Activated CD4-positive, alpha-beta T cell treated with anti-CD3 and anti-CD28 coated beads for 48 hours (primary cell): Measurements from ENCODE around the gene ETV1.

Source experiments
- DNase-seq: peaks from one replicate; pipeline ENCODE4 v3.0.0-alpha.2; 2020

ETV1 gene

GRCh38 chr7:13989126-13989948 lies at the start of gene ETV1:
ETV1 (minus strand) TSS chr7:13989666; CDS start chr7:13989052, 614 bp downstream.
- DNase-seq, result no peak

- no peak for DNase-seq
Measured at GRCh38 chr7:14024406-14024805, 34.9 kb upstream of the ETV1 start.

DNA sequence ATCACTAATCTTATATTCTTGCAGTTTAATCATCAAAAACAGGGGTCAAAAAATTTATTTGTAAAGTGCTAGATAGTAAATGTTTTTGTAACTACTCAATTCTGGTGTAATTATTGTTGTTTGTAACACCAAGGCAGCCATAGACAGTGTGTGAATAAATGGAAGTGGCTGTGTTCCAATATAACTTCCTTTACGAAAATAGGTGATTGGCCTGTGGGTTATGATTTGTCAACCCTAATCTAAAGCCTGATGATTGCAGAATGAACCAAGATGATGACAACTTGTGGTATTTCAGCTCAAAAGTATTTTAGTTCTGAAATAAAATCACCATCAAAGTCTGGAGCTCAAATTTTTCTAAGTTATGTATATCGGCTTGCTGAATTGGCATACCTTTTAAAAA lies 34.4 kb upstream of the ETV1 start:
- DNase-seq, result no peak

- no peak for DNase-seq
Measured at GRCh38 chr7:14023342-14023741, 33.9 kb upstream of the ETV1 start.

- no peak for DNase-seq
Measured at GRCh38 chr7:14021069-14021468, 31.6 kb upstream of the ETV1 start.

GRCh38 chr7:14020339-14020900 lies 31.0 kb upstream of the ETV1 start:
- DNase-seq, result no peak

DNA sequence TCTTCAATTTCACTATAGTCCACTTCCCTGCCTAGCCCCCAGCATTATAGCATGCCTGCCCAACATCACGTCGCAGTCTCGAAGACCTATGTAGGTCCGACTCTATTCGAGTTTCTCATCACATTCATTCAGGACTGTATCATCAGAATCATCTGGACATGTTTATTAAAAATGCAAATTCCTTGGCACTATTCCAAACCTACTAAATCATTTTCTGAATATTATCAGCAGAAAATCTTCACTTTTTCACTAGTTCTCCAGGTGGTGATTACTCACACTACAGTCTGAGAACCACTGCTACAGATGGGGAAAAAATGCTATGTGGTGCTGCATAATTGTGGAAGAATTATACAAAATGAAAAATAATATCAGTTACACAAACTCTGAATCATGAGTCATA lies 29.3 kb upstream of the ETV1 start:
- DNase-seq, result no peak

- no peak for DNase-seq
Measured at GRCh38 chr7:14016950-14017349, 27.5 kb upstream of the ETV1 start.

DNA sequence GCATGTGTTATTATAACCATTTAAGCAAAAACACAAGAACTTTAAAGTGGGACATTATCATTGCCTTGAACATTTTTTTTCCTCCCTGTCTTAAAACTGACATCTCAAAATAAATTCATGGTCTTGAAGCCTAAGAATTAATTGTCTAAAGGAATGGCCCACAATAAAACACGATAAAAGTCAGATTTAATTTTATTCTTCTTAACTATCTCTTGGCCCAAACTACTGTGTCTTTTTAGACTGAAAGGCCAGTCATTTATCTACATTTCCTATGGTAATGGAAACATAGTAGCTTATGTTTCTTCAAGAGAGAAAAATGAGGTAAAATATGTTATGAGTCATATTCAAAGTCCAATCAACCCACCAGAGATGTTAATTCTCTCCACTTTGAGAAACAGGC lies 24.4 kb upstream of the ETV1 start:
- no peak for DNase-seq

- no peak for DNase-seq
Measured at GRCh38 chr7:14009453-14010418, 20.3 kb upstream of the ETV1 start.

DNA sequence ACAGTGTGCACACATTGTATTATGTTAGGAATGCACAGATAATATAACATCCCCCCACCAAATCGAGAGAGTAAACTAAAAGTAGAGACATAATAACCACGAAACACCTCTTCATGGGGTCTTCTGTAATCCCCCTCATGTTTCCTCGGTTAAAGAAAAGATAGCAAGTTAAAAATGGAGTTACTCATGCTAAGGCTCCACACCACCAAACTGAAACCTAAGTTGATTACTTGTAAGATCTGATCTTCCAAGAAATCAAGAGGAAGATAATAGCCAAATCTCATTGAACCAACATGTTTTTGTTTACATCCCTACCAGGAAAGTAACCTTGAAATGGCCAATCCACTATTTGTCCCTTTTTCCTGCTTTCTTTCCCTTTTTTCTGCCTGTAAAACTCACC lies 11.7 kb upstream of the ETV1 start:
- no peak for DNase-seq

DNA sequence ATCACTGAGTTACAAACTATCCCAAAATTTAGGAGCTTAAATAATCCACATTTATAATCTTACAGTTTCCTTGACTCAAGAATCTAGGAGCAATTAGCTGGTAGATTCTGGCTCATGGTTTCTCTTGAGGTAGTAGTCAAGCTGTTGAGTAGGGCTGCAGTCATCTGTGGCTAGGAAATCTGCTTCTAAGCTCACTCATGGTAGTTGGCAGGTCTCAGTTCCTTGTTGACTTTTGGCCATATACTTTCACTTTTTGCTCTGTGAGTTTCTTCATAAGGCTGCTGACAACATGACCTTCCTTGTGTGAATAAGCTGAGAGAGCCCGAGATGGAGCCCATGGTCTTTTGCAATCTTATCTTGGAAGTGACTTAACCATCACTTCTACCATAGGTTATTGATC lies 10.8 kb upstream of the ETV1 start:
- no peak for DNase-seq

DNA sequence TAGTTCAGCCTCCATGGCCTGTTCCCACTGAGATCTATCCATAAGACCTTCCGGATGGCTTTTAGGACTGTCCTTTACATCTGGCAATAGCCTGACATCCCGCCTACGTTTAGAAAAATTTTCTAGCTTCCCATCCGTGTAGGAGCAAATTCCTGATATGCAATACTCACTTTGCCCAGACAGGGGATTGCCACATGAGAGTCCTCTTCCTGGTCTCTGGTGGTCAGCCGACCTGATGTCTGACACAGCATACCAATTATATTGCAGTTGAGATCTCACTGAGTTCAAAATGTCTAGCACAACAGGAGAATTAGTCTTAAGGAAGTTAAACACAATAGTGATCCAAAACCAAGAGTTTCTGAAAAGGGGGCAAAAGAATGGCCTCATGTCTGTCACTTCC lies 9.4 kb upstream of the ETV1 start:
- no peak for DNase-seq

- DNase-seq, result no peak
Measured at GRCh38 chr7:13992596-13992964, 3.1 kb upstream of the ETV1 start.

DNA sequence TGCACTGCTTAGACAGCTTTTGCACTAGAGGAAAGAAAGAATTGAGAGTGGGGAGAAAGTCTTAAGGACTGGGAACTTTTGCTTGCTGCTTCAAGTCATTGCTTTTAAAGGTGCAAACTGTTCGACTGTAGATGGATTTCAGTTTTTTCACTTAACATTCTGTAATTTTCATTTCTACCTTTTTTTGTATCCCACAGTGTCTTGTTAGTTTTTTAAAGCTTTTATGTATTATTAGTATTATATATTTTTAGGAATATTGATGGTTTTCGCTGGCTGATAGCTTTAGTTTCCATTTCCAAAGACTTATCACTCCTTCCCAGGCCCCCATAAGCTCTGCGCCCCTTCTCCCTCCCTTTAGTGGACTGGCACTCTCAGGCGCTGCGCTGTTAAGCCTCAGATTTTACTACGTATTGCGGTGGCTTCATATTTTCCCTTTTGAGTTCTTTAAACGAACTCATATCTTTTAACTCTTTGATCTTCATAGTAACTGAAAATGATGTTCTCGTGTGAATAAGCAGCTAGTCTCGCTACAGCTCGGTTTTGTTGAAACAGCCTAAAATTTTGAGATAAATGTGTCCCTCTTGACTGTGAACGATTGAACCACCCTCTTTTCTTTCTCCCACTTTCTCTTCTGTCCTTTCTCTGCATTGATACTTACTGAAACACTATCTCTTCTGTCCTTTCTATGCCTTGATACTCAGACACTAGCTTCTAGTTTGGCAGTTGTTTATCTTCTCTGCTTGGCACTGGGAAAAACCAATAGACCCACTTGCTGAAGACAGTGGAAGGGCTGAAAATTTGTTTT lies 2.5 kb upstream of the ETV1 start:
- no peak for DNase-seq

DNA sequence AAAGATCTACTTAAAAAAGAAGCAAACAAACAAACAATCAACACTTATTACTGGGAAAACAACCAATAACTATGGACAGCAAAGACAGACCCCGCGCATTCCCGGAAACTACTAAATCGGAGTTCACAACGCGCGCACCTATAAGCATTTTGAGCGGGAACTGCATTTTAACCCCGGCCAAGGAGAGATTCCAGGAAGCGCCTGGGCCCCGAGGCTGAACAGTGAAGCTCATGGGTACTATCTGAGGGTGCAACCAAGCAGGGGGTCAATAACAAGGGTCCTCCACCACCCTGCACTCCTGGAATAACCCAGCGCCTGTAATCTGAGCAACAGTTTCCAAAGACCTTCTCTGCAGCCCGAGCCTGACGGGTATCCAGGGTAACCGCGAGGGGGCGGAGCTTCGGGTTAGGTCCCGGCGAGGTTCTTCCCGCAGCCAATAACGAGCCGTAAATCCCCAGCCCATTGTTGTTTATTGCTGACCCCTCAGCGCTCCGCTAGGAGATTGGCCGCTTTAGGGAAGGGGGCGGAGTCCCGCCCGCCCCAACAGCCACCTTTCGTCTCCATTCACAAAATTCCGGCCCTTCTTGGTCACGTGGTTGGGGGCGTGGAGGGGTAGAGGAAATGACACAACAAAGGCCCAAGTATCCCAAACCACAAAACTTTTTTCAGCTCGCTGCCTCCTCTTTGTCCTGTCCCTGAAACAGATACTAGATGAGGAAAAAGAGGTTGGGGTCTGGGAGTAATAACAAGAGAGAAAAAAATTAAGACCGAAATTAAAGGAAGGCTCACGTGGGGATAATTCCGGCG lies 1.7 kb upstream of the ETV1 start:
- DNase-seq, result peak; percentile 67

DNA sequence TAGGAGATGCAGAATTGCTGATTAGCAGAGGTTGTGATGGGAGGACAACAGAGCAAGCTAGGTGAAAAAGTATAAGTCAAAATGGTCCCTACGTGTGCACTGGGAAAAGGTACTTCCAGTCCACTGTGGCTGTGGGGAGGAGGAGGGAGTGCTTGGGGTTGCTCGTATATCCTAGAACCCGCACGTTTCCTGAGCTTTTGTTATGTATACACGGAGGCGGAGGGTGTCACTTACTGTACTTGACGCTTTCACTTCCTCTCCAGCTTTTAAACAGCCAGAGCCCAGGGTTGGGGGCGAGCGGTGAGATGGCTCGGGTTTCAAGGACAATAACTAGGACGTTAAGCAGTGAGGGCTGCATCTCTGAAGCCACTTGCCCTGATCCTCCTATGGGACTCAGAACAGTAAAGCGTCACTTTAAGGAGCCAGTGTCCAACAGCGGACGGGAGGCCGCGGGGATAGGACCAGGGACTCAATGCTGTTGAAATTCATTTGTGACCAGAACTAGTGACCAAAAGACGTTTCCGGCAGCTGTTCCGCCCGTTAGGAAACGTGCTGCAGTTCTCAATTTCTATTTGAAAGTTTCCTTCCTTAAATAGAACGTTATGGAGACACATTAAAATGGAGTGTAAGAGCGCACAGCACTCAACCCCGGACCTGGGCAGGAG lies 985 bp upstream of the ETV1 start:
- DNase-seq, result peak; percentile 5

DNA sequence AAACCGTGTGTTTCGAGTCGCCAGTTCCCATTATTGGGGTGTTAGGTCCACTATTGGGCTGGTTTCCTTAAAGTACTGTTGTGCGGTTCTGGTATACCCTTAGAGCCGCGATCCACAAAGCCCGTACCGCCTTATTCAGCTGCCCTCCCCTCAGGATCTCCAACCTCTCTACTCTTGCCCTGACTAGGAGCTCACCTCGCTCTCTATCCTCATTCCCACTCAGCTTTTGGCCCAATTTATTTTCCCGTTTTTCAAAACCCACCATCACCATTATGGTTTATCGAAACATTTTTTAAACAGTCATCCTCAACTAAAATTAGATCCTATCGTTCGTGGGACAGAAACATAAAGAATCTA lies 461 bp upstream of the ETV1 start:
- DNase-seq, result no peak

DNA sequence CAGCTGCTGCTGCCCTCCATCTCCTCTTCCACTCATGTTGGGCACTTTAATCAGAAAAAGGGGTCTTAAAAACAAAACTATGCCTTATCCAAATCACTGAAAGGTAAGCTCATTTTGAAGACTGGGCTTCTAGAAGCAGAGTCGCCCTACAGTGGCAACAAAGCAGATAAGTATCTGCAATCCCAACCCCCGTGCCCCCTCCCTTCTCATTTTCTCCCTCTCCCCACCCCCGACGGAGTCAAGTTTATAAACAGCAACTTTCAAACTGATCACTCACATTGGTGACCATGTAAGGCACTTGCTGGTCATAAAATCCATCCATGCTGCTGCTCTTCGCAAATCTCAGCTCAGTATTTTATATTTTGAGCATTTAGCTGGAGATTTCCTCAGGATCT lies 738 bp downstream of the ETV1 start:
- no peak for DNase-seq

DNA sequence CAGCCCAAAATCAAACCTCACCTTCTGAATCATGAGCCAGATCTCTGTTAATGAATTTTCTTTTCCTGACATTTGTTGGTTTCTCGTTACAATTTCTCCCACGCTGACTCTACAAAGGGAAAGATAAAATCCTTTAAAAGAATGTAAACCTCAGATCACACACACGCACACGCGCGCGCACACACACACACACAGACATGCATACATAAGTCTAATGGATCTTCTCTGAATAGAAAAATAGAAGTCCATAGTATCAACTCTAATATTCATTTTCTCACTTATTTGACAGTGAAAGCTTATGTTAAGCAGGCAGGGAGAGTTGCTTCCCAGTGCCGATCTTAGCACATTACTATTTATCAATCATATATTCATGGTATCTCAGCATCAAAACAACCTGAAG lies 1.4 kb downstream of the ETV1 start:
- DNase-seq, result no peak

DNA sequence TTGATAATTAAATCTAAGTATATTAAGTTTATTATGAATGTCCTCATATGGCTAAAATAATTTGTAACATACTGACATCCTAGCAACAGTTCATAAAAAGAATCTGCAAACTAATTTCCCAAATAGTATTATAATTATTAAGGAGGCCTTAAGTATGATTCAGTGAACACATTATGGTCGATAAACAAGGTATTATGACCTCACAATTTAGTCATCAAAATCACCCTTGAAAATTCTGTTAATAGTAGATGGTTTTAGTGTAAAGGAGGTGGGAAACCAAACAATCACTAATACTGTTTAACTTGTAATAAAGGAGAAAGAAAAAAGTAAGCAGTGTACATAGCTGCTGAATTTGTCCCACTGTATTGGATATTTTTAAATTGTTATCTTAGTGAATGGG lies 2.1 kb downstream of the ETV1 start:
- DNase-seq, result no peak

- DNase-seq, result no peak
Measured at GRCh38 chr7:13986208-13986607, 3.3 kb downstream of the ETV1 start.
